ENCODE results near the gene CNTNAP2. TPM values are rescaled to one million over a fixed set of nuclear protein-coding genes. Genes with fewer than 3 reads are reported as not detected.

CNTNAP2 gene
- total RNA-seq, 4 donors from 2014 or later, result 0.29 to 0.88 (median 0.33) TPM; not detected in 1

- Histone ChIP-seq H3K9me3 (no peaks in the 10 kb centered on the region), H3K4me3 (replicated peaks in 1 of 3) (no peak overlapping the region), H3K27ac (no peak overlapping the region), H3K4me1 (no peaks in the 10 kb centered on the region), H3K27me3 (no peaks in the 10 kb centered on the region), H3K36me3 (no peaks in the 10 kb centered on the region)
- intact Hi-C loops (cut with DNase I), result no loop called here
- TF ChIP-seq CTCF (IDR thresholded peaks at IDR 0.05), result no peak
- DNase-seq, result no peak
- WGBS, 2 donors, result 92 to 94% methylated on average over 1 of the region's 1 CpG
Observed at GRCh38 chr7:147563669-147564068, 1447.1 kb downstream of the CNTNAP2 start.

- 81 to 86% methylated on average over 4 of the region's 4 CpGs for WGBS, 2 donors
- Histone ChIP-seq H3K36me3 (no peaks in the 10 kb centered on the region), H3K9me3 (no peaks in the 10 kb centered on the region), H3K27me3 (no peaks in the 10 kb centered on the region), H3K4me1 (no peaks in the 10 kb centered on the region), H3K4me3 (replicated peaks in 1 of 3) (no peak overlapping the region), H3K27ac (no peak overlapping the region)
- no peak for DNase-seq
- intact Hi-C loops (cut with DNase I), result no loop called here
- TF ChIP-seq POLR2A (IDR thresholded peaks at IDR 0.05) (no peak), CTCF (IDR thresholded peaks at IDR 0.05) (no peak)
Observed at GRCh38 chr7:147564786-147565476, 1448.3 kb downstream of the CNTNAP2 start.

- 84% methylated on average over 3 of the region's 3 CpGs for WGBS, 2 donors
- intact Hi-C loops (cut with DNase I), result no loop called here
- Histone ChIP-seq H3K9me3 (no peaks in the 10 kb centered on the region), H3K27ac (no peak overlapping the region), H3K4me3 (replicated peaks in 1 of 3) (no peak overlapping the region), H3K36me3 (no peaks in the 10 kb centered on the region), H3K27me3 (no peaks in the 10 kb centered on the region), H3K4me1 (no peaks in the 10 kb centered on the region)
- no peak for DNase-seq
- no peak for TF ChIP-seq CTCF (IDR thresholded peaks at IDR 0.05)
- TF ChIP-seq POLR2A (IDR thresholded peaks at IDR 0.05), result no peak
Observed at GRCh38 chr7:147567043-147567442, 1450.4 kb downstream of the CNTNAP2 start.

GRCh38 chr7:147569116-147569913 is 1452.7 kb downstream of the CNTNAP2 start:
- no peak overlapping the region for H3K4me3 ChIP-seq (replicated peaks in 1 of 3)
- H3K9me3 ChIP-seq, result no peaks in the 10 kb centered on the region
- WGBS, 2 donors, result 79 to 89% methylated on average over 6 of the region's 6 CpGs
- H3K27me3 ChIP-seq, result no peaks in the 10 kb centered on the region
- intact Hi-C loops (cut with DNase I), result no loop called here
- H3K36me3 ChIP-seq, result no peaks in the 10 kb centered on the region
- TF ChIP-seq POLR2A (IDR thresholded peaks at IDR 0.05) (no peak), CTCF (IDR thresholded peaks at IDR 0.05) (no peak)
- no peaks in the 10 kb centered on the region for H3K4me1 ChIP-seq
- H3K27ac ChIP-seq, result no peak overlapping the region
- no peak for DNase-seq

GRCh38 chr7:147570390-147570789 is 1453.8 kb downstream of the CNTNAP2 start:
- Histone ChIP-seq H3K4me3 (replicated peaks in 1 of 3) (no peak overlapping the region), H3K9me3 (no peaks in the 10 kb centered on the region), H3K27me3 (no peaks in the 10 kb centered on the region), H3K36me3 (no peaks in the 10 kb centered on the region), H3K27ac (no peak overlapping the region), H3K4me1 (no peaks in the 10 kb centered on the region)
- TF ChIP-seq CTCF (IDR thresholded peaks at IDR 0.05), result no peak
- no peak for TF ChIP-seq POLR2A (IDR thresholded peaks at IDR 0.05)
- intact Hi-C loops (cut with DNase I), result no loop called here
- 83 to 89% methylated on average over 1 of the region's 1 CpG for WGBS, 2 donors
- no peak for DNase-seq
